Muscle layer of duodenum (tissue), 2 donors: ENCODE data around the gene OPCML.

Experiments used
- H3K27ac ChIP-seq: one replicate; pipeline ENCODE4 v1.7.0; 2013; ENCODE audit warnings: mild to moderate bottlenecking, low read length
- H3K27me3 ChIP-seq: one replicate; pipeline ENCODE4 v1.7.0; 2013; ENCODE audit warnings: low read depth, mild to moderate bottlenecking, control low read depth, low read length
- H3K36me3 ChIP-seq, 2 donors: one replicate each; pipeline ENCODE4 v1.7.0; 2013; ENCODE audit warnings: low read length in 2 of 2, control low read depth in 1 of 2, mild to moderate bottlenecking in 1 of 2; ENCODE audit not compliant: insufficient read depth in 2 of 2, control insufficient read depth in 1 of 2
- H3K4me1 ChIP-seq, 2 donors: one replicate each; pipeline ENCODE4 v1.7.0; 2013; ENCODE audit warnings: low read length in 2 of 2, mild to moderate bottlenecking in 2 of 2, control low read depth in 1 of 2, moderate library complexity in 1 of 2; ENCODE audit not compliant: insufficient read depth in 2 of 2, control insufficient read depth in 1 of 2
- H3K4me3 ChIP-seq, 2 donors: one replicate each; pipeline ENCODE4 v1.7.0; 2013; ENCODE audit warnings: low read length in 2 of 2, low read depth in 1 of 2, mild to moderate bottlenecking in 1 of 2
- H3K9me3 ChIP-seq, 2 donors: one replicate each; pipeline ENCODE4 v1.7.0; 2013; ENCODE audit warnings: low read length in 2 of 2, control low read depth in 1 of 2, mild to moderate bottlenecking in 1 of 2; ENCODE audit not compliant: control insufficient read depth in 1 of 2
- donor health status: healthy.

Gene OPCML

DNA sequence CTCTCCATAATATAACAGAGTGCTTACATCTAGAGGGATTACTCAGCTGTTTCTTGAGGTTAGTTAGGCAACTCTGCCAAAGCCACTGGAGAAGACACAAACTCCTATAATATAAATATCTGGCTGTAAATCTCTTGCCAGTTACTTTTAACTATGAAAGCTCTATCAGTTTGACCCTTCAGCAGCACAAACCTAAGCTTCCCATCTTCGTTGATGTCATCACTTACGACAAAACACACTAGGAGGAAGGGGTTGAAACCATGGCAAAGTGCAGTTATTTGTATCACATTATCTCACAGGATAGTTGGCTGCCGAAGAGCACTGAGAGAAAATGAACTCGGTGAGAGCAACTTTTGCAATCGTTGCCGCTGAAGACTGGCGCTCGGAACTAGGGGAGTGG lies 922.1 kb downstream of the OPCML start:
- Histone ChIP-seq H3K36me3 (no peaks in the 10 kb centered on the region), H3K27me3 (no peaks in the 10 kb centered on the region), H3K4me1 (no peaks in the 10 kb centered on the region), H3K27ac (no peak overlapping the region), H3K4me3 (no peak overlapping the region), H3K9me3 (no peaks in the 10 kb centered on the region)

DNA sequence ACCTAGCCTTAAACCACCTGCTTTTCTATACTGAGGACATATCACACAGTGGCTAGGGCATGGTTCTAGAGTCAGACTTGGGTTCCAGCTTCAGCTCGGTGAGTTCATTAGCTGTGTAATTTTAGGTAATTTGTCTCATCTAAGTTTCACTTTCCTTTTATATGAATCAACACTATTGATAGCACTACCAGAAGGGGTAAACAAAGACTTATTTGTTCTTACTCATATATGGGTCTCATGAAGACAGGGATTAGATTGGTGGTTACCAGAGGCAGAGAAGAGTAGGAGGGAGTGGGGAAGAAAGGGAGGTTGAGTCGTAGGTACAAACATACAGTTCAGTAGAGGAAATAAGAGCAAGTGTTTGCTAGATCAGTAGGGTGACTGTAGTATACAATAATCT lies 924.7 kb downstream of the OPCML start:
- no peaks in the 10 kb centered on the region for H3K27me3 ChIP-seq
- no peaks in the 10 kb centered on the region for H3K4me1 ChIP-seq
- no peak overlapping the region for H3K27ac ChIP-seq
- no peaks in the 10 kb centered on the region for H3K9me3 ChIP-seq
- H3K36me3 ChIP-seq = no peaks in the 10 kb centered on the region
- H3K4me3 ChIP-seq = no peak overlapping the region

DNA sequence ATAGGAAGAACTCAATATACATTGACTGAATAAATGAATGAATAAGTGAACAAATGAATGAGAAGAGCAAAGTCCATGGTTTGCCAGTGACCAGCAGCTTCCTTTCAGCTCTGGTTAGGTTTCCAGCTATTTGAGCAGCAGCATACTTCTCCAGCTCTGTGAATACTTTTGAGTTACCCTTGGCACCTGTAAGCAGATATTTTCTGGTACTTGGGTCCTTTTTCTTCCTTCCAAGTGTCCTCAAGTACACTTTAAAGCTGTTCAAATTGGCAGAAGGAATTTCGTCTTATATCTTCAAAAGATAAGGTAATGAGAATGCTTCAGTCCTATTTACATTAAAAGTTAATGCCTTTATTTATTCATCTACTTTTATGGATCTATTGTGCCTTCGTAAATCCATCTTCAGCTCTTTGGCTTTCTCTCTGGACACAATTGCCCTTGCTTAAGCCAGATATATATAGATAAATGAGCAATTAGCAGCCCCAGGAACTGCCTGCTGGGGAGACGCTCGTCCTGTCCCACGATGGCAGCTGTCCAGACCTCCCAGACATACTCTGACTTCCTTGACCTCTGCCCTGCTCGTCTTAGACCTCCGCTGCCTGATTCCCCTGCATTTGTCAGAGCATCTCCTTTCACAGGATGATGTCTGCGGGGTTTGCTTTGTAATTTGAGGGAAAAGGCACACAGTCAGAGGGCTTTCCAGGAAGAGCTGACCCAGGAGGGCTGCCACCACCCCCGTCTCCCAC lies 926.3 kb downstream of the OPCML start:
- H3K27ac ChIP-seq = no peak overlapping the region
- H3K4me3 ChIP-seq = no peak overlapping the region
- no peaks in the 10 kb centered on the region for H3K36me3 ChIP-seq
- H3K9me3 ChIP-seq = no peaks in the 10 kb centered on the region
- no peaks in the 10 kb centered on the region for H3K4me1 ChIP-seq
- no peaks in the 10 kb centered on the region for H3K27me3 ChIP-seq

DNA sequence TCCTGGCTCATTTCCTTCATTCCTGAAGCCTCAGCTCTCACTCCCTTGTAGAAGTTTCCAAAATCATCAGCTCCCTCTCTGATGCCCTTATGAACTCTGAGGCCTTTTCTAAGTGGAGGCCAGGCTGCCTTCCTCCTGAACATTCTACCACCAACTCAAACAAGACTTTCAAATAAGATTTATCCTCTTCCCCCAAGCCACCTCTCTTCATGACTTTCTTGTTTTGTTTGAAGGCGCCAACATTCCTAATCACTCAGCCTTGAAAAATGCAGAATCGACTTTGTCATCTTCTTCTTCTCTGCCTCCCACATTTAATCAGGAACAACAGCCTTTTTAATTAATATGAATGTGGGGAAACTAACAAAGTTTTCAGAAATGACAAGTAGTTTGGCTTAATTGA lies 927.9 kb downstream of the OPCML start:
- no peaks in the 10 kb centered on the region for H3K4me1 ChIP-seq
- no peak overlapping the region for H3K4me3 ChIP-seq
- H3K27me3 ChIP-seq = no peaks in the 10 kb centered on the region
- no peaks in the 10 kb centered on the region for H3K9me3 ChIP-seq
- no peak overlapping the region for H3K27ac ChIP-seq
- no peaks in the 10 kb centered on the region for H3K36me3 ChIP-seq

DNA sequence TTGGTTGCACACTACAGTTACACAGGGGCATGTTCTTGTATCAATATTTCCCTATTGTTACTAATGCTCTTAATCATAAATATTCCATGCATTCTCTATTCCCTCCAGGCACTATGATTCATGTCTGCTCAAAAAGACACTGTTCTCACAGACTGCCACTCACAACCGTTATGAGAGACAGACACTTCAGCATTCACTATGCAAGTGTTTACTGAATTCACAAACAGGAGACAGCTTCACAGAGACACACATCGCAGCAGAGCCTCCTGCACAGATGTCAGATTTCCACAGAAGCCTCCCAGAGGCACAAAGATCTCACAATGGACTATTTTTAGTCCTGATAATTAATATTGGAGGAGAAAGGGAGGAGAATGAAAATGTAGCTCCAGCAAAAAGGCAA lies 930.4 kb downstream of the OPCML start:
- Histone ChIP-seq H3K36me3 (no peaks in the 10 kb centered on the region), H3K9me3 (no peaks in the 10 kb centered on the region), H3K27ac (no peak overlapping the region), H3K4me1 (no peaks in the 10 kb centered on the region), H3K27me3 (no peaks in the 10 kb centered on the region), H3K4me3 (no peak overlapping the region)

DNA sequence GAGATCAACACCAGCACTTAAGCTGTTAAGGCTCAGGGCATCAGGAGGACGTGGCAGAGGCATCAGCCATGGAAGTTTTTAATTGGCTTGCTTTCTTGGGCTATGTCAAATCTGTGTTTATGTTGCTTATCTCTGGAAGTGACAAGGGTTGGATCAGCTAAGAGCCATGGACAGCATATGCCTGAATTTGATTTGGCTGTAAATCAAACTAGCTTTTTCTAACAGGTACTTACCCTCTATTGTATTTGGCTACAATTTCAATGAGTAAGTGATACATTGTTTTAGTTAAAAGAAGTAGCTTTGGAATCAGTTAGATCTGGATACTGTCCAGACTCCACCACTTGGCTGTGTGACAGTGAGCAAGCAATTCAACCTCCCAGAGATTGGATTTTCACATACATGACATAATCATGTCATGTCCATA lies 936.6 kb downstream of the OPCML start:
- Histone ChIP-seq H3K4me3 (no peak overlapping the region), H3K36me3 (no peaks in the 10 kb centered on the region), H3K27ac (no peak overlapping the region), H3K27me3 (no peaks in the 10 kb centered on the region), H3K4me1 (no peaks in the 10 kb centered on the region), H3K9me3 (no peaks in the 10 kb centered on the region)

DNA sequence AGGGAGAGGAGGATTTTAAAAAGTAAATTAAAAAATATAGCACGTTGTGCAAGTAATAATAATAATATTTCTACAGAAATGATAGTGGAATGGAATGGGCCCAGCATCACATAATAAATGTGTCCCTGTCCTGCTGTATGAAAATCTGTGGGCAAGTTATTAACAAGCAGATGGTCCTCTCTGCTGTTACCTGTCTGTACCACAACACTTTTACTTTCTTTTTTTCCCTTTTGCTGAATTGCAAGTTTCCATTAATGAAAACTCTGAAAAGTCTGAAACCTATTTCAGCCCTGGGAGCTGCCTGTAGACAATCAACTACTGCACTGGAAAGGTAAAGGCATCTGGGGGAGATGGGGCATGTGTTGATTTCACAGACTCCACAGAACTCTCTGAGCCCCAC lies 937.1 kb downstream of the OPCML start:
- Histone ChIP-seq H3K4me3 (no peak overlapping the region), H3K9me3 (no peaks in the 10 kb centered on the region), H3K36me3 (no peaks in the 10 kb centered on the region), H3K27me3 (no peaks in the 10 kb centered on the region), H3K4me1 (no peaks in the 10 kb centered on the region), H3K27ac (no peak overlapping the region)

DNA sequence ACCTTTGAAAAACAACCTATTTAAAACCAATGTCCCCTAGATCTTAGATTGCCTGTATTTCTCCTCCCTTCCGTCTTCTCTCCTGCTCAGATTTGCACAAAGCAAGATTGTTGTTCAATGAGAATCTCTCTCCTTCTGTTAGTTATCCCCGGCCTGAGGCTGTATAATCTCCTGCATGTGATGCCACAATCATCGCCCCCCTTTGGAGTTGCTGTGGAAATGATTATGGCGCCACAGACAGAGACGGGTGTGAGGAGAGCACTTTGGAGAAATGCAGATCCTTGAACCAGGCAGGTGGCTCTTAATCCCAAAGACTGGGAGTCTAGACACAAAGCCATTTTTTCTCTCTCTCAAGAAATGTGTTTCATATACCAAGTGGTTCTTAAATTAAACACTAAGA lies 941.3 kb downstream of the OPCML start:
- no peak overlapping the region for H3K4me3 ChIP-seq
- no peaks in the 10 kb centered on the region for H3K36me3 ChIP-seq
- no peaks in the 10 kb centered on the region for H3K27me3 ChIP-seq
- H3K4me1 ChIP-seq = no peaks in the 10 kb centered on the region
- no peaks in the 10 kb centered on the region for H3K9me3 ChIP-seq
- no peak overlapping the region for H3K27ac ChIP-seq

DNA sequence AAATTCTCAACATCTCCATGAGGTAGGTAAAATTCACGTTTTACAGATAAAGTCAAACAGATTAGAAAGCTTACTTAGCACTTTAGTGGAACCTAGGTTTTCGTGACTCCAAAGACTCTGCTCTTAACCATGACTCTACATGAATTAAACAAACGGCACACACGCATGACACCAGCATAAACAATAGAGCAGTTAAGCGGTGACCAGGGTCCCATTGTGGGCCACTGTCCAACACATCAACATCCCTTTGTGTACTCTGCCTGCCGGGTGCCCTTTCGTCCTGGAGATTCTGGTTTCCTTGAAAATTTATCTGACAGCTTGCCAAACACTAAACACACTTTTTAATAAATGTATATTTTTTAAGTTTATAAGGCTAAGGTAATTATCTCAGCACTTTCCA lies 941.7 kb downstream of the OPCML start:
- no peaks in the 10 kb centered on the region for H3K27me3 ChIP-seq
- no peak overlapping the region for H3K27ac ChIP-seq
- H3K36me3 ChIP-seq = no peaks in the 10 kb centered on the region
- no peak overlapping the region for H3K4me3 ChIP-seq
- H3K9me3 ChIP-seq = no peaks in the 10 kb centered on the region
- H3K4me1 ChIP-seq = no peaks in the 10 kb centered on the region

DNA sequence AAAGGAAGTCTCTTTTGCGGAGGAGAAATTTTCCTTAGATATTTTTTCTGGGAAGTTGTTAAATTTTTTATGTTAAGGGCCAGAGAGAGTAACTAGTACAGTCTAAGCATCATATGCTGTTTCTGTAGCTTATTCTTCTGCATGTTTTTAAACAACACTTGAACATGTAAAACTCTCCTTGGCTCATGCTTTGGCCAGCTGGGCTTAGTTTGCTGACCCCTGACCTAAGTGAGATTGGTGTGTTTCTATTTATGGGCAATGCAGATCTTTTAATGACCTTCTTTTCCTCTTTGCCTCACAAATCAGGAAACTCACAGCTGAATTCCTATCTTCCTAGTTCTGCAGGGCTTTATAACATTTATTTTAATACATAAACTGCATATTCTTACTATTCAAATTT lies 942.5 kb downstream of the OPCML start:
- no peaks in the 10 kb centered on the region for H3K9me3 ChIP-seq
- H3K4me1 ChIP-seq = no peaks in the 10 kb centered on the region
- no peak overlapping the region for H3K4me3 ChIP-seq
- H3K27me3 ChIP-seq = no peaks in the 10 kb centered on the region
- no peak overlapping the region for H3K27ac ChIP-seq
- H3K36me3 ChIP-seq = no peaks in the 10 kb centered on the region

DNA sequence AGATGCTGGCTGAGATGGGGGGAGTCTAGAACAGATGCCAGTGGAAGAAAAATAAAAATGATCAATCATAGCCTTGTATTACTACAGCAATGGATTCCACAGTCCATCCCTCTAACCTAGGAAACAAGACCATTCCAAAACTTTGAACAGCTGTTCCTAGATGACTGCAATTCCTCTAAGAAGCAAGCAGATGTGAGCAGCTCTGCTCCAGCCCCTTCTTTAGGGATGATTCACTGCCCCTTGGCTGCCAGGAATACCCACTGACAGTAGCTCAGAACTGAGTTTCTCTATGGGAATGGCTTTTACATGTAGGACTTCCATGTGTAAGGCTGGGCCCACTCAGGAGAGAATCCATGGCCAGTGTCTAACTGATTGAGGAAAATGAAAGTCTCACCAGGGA lies 943.9 kb downstream of the OPCML start:
- Histone ChIP-seq H3K36me3 (no peaks in the 10 kb centered on the region), H3K4me1 (no peaks in the 10 kb centered on the region), H3K9me3 (no peaks in the 10 kb centered on the region), H3K4me3 (no peak overlapping the region), H3K27ac (no peak overlapping the region), H3K27me3 (no peaks in the 10 kb centered on the region)

DNA sequence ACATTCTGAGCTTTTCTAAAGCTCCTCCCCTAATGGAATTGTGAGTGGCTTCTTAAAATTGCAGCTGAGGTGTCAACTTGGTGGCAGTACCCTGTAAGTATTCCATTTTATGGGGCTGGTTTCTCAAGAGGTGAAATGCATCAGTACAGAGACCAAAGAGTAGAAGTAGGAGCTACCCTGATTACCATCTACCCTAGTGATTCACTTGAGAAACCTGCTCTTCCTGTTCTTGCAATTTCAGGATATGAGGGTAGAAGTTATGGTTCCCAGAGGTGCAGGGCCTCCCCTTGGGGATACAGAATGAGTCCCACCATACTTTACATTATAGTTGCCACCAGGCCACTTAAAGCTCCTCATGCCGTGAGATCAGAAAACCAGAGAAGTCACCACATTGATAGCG lies 944.6 kb downstream of the OPCML start:
- Histone ChIP-seq H3K4me3 (no peak overlapping the region), H3K4me1 (no peaks in the 10 kb centered on the region)

More for the DNA sequence above, 944.6 kb downstream of the OPCML start:
- H3K36me3 ChIP-seq = no peaks in the 10 kb centered on the region
- H3K27ac ChIP-seq = no peak overlapping the region
- no peaks in the 10 kb centered on the region for H3K27me3 ChIP-seq
- no peaks in the 10 kb centered on the region for H3K9me3 ChIP-seq
